LNCaP clone FGC (cell line): ENCODE results near the gene ADGRL4.

Source experiments
- DNase-seq: peaks from one replicate; pipeline ENCODE4 v3.0.0-alpha.2; 2011; ENCODE audit warnings: low read depth
- H3K4me3 ChIP-seq: 2 replicates; pipeline ENCODE4 v1.5.1; 2011; ENCODE audit warnings: mild to moderate bottlenecking, low read depth, low read length, control low read depth
- CTCF ChIP-seq: IDR thresholded peaks from 2 replicates; pipeline ENCODE4 v1.5.1; 2012; ENCODE audit warnings: mild to moderate bottlenecking; ENCODE audit not compliant: control insufficient read depth, insufficient read depth; ENCODE audit errors: extremely low read depth

The ADGRL4 gene

DNA sequence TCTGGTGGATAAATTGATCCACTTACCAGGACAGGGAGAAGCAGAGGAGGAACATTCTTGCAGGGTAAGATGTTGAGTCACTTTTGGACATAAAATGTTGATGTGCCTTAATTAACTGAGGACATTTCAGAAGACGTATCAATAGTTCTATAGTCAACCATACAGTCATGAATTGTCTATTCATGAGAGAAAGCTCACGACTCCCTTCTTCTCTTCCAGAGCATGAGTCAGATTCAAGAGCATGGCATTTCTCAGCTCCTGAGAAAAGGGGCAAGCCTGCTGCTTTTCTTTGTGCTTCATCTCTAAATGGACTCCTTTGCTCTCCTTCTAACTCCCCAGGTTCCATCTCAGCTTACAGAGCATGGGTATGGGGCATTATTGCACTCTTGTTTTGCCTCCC lies 55.7 kb downstream of the ADGRL4 start:
- no peak overlapping the region for H3K4me3 ChIP-seq
- no peak for TF ChIP-seq CTCF
- DNase-seq = no peak

DNA sequence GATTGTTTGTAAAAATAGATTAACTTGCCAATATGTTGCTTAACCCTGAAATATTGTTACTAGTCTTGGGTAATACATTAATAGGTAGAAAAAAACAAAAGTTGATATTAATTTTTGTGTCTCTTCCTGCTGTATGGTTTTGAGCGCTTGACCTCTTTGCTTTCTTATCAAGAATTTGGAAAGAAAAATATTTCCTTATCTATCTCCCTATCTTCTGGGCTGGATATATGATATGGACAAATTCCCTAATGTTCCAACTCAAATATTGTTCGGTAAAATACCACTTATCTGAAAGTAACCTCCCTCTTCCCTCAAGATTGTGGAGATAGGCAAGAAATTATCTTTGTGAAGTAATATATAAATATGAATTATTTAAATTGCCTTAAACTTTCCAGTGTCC lies 57.3 kb downstream of the ADGRL4 start:
- DNase-seq = no peak
- H3K4me3 ChIP-seq = no peak overlapping the region
- no peak for TF ChIP-seq CTCF

- no peak for TF ChIP-seq CTCF
- no peak overlapping the region for H3K4me3 ChIP-seq
- no peak for DNase-seq
Measured at GRCh38 chr1:78919150-78919549, 87.4 kb downstream of the ADGRL4 start.

GRCh38 chr1:78918157-78918556 lies 88.4 kb downstream of the ADGRL4 start:
- no peak overlapping the region for H3K4me3 ChIP-seq
- DNase-seq = no peak
- TF ChIP-seq CTCF = no peak

DNA sequence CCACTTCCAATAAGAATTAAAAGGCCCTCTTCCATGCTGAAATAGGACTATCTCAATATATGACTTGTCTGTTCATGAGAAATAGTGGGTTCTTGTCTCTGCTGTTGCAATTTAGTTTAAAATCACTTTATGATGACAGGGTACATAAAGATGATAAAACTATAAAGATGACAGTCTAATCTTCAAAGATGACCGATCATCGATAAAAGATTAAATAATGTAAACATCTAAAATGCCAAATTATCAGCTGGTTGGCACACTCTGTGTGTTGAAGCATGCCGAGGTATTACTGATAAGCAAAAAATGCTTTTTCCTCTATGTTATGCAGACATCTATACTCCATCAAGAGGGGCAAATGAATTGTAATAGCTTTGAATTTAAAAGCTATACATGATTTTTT lies 89.5 kb downstream of the ADGRL4 start:
- no peak overlapping the region for H3K4me3 ChIP-seq
- no peak for TF ChIP-seq CTCF
- no peak for DNase-seq

GRCh38 chr1:78913950-78914349 lies 92.6 kb downstream of the ADGRL4 start:
- H3K4me3 ChIP-seq = no peak overlapping the region
- DNase-seq = no peak
- TF ChIP-seq CTCF = no peak

GRCh38 chr1:78911956-78912880 lies 94.3 kb downstream of the ADGRL4 start:
- no peak for TF ChIP-seq CTCF

More at GRCh38 chr1:78911956-78912880, 94.3 kb downstream of the ADGRL4 start:
- H3K4me3 ChIP-seq = no peak overlapping the region
- no peak for DNase-seq
